Pulmonary artery endothelial cell (primary cell): ENCODE measurements around the gene VPS35L. TPM values are rescaled to one million over a fixed set of nuclear protein-coding genes. Genes with fewer than 3 reads are reported as not detected.

Experiments used
- DNase-seq: peaks from one replicate; pipeline ENCODE4 v3.0.0-alpha.2; 2011; ENCODE audit warnings: low read depth, low spot score
- total RNA-seq: library from RNA; depleted of rRNA; stranded (reverse); fragments of >200 nt; gene quantifications from 2 replicates; pipeline ENCODE4 v1.2.3, GENCODE V29; 2014

The VPS35L gene
- total RNA-seq, 1 donor from 2014 or later, result 30.5 TPM

GRCh38 chr16:19595043-19595767 is 39.7 kb downstream of the VPS35L start:
- DNase-seq, result peak; percentile 83

- DNase-seq, result no peak
Observed at GRCh38 chr16:19598805-19599510, 43.5 kb downstream of the VPS35L start.

GRCh38 chr16:19599968-19600716 is 44.6 kb downstream of the VPS35L start:
- DNase-seq, result no peak

- no peak for DNase-seq
Observed at GRCh38 chr16:19601083-19601976, 45.8 kb downstream of the VPS35L start.

- DNase-seq, result no peak
Observed at GRCh38 chr16:19604911-19605310, 49.4 kb downstream of the VPS35L start.

GRCh38 chr16:19605701-19606100 is 50.2 kb downstream of the VPS35L start:
- DNase-seq, result no peak

GRCh38 chr16:19607616-19608280 is 52.2 kb downstream of the VPS35L start:
- peak; percentile 30 for DNase-seq

- DNase-seq, result no peak
Observed at GRCh38 chr16:19609359-19609758, 53.9 kb downstream of the VPS35L start.

GRCh38 chr16:19610200-19610599 is 54.7 kb downstream of the VPS35L start:
- no peak for DNase-seq

- no peak for DNase-seq
Observed at GRCh38 chr16:19613834-19614233, 58.3 kb downstream of the VPS35L start.

- no peak for DNase-seq
Observed at GRCh38 chr16:19616241-19616640, 60.7 kb downstream of the VPS35L start.

GRCh38 chr16:19618876-19619275 is 63.4 kb downstream of the VPS35L start:
- no peak for DNase-seq

- DNase-seq, result no peak
Observed at GRCh38 chr16:19621445-19621844, 65.9 kb downstream of the VPS35L start.

- no peak for DNase-seq
Observed at GRCh38 chr16:19625039-19625438, 69.5 kb downstream of the VPS35L start.

- no peak for DNase-seq
Observed at GRCh38 chr16:19636436-19637267, 81.1 kb downstream of the VPS35L start.

- DNase-seq, result no peak
Observed at GRCh38 chr16:19639986-19640421, 84.5 kb downstream of the VPS35L start.

- DNase-seq, result no peak
Observed at GRCh38 chr16:19642501-19642900, 87.0 kb downstream of the VPS35L start.

GRCh38 chr16:19644877-19645276 is 89.4 kb downstream of the VPS35L start:
- no peak for DNase-seq

- DNase-seq, result no peak
Observed at GRCh38 chr16:19645557-19645981, 90.1 kb downstream of the VPS35L start.

- DNase-seq, result no peak
Observed at GRCh38 chr16:19649980-19650379, 94.5 kb downstream of the VPS35L start.
